ENCODE data around the gene CTAGE8. TPM values are rescaled to one million over a fixed set of nuclear protein-coding genes. Genes with fewer than 3 reads are reported as not detected.
"Not testable (repeated sequence)": the region's sequence is repeated elsewhere in the genome, so short reads cannot be mapped to it uniquely, and the experiment has no call there.

CTAGE8 gene
- total RNA-seq, 1 donor from 2014 or later, result not detected

DNA sequence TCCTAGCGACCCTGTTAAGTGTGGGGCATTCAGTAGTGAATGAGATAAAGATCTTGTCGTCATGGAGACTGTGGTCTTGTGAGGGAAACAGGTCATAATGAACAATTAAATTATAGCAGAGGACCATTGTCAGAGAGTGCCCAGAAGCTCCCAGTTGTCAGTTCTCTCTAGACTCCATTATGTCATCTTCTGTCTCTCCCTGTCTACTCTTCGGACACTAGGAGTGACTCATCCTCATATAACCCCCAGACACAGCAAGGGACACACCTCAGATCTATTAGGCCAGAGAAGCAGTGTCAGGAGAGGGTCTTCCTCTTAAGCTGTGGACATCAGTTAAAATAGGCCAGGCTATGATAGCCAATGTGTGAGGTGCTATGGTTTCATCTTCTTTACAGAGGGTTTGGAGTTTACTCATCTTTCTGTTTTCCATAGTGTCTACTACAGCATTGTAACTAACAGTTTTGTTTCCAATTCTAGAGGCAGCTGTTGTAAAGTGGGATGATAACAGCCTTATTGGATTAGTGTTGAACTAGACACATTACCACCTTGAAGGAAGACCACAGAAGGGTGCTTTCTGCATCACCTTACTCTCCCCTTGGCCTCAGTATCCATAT, 18.2 kb upstream of the CTAGE8 start:
- not testable (repeated sequence) for H3K27me3 Mint-ChIP-seq (ENCODE audit: unreplicated experiment); H3K9me3 Mint-ChIP-seq (ENCODE audit: unreplicated experiment); H3K27ac Mint-ChIP-seq (ENCODE audit: unreplicated experiment); DNase-seq (ENCODE audit: extremely low spot score, unreplicated experiment); H3K36me3 Mint-ChIP-seq (ENCODE audit: unreplicated experiment); H3K4me1 Mint-ChIP-seq (ENCODE audit: unreplicated experiment); H3K4me3 Mint-ChIP-seq (ENCODE audit: unreplicated experiment)

DNA sequence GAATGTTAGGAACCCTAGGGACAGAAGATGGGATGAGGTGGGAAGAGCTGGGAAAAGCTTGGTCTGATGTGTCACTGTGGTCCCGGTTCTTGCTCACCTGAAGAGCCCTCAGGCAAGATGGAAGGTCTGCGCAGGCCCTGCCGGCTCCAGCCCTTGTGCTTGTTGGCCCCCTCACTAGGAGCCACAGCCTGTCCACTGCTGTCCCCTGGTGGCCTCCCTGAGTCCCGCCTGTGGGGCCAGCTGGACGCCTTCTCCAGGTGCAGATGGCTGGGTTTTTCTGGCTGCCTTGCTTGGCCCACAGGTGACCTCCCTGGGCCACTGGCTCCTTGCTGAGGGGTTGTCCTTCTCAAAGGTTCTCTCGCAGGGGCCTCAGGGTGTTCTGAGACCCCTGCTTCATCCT, 14.6 kb upstream of the CTAGE8 start:
- not testable (repeated sequence) for DNase-seq (ENCODE audit: extremely low spot score, unreplicated experiment); H3K36me3 Mint-ChIP-seq (ENCODE audit: unreplicated experiment); H3K27me3 Mint-ChIP-seq (ENCODE audit: unreplicated experiment); H3K27ac Mint-ChIP-seq (ENCODE audit: unreplicated experiment); H3K9me3 Mint-ChIP-seq (ENCODE audit: unreplicated experiment); H3K4me3 Mint-ChIP-seq (ENCODE audit: unreplicated experiment); H3K4me1 Mint-ChIP-seq (ENCODE audit: unreplicated experiment)

DNA sequence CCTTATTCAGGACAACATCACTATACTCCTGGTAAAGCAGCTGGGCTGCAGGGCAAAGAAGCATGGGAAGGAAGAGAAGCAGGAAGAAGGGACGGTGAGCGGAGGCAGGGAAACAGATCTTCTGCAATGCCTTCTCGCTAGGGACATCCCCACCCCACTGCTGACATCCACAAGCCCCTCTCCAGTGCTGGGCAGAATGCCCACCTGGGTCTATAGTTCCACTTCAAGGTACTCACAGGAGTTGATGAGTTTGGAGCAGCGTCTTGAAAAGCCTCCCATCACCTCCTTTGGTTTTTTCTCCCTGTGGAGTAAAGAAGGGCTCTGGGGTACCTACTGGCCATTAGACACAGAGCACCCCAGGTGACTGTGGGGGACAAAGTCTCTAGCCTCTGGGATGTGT, 13.4 kb upstream of the CTAGE8 start:
- H3K9me3 Mint-ChIP-seq (ENCODE audit: unreplicated experiment); H3K27me3 Mint-ChIP-seq (ENCODE audit: unreplicated experiment); DNase-seq (ENCODE audit: extremely low spot score, unreplicated experiment); H3K4me3 Mint-ChIP-seq (ENCODE audit: unreplicated experiment); H3K36me3 Mint-ChIP-seq (ENCODE audit: unreplicated experiment); H3K27ac Mint-ChIP-seq (ENCODE audit: unreplicated experiment); H3K4me1 Mint-ChIP-seq (ENCODE audit: unreplicated experiment): not testable (repeated sequence)

DNA sequence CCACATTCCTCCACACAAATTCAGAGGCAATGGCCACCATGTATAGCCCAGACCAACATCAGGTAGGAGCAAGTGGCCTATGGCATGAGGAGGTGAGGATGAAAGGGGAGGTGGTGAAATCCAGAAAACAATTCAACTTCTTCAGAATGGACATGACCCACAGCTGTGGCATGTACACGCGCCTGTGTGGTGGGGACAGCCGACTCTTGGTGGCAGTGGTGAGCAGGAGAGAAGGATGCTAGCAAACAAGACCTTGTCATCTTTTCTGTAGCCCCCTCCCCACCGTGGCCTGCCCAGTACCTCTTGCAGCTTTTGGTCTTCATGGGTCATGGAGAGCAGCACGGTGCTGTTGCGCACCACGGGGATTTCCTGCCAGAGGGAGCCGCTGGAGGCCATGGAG, 12.9 kb upstream of the CTAGE8 start:
- not testable (repeated sequence) for H3K36me3 Mint-ChIP-seq (ENCODE audit: unreplicated experiment); H3K4me3 Mint-ChIP-seq (ENCODE audit: unreplicated experiment); H3K27ac Mint-ChIP-seq (ENCODE audit: unreplicated experiment); H3K4me1 Mint-ChIP-seq (ENCODE audit: unreplicated experiment); DNase-seq (ENCODE audit: extremely low spot score, unreplicated experiment); H3K9me3 Mint-ChIP-seq (ENCODE audit: unreplicated experiment); H3K27me3 Mint-ChIP-seq (ENCODE audit: unreplicated experiment)

DNA sequence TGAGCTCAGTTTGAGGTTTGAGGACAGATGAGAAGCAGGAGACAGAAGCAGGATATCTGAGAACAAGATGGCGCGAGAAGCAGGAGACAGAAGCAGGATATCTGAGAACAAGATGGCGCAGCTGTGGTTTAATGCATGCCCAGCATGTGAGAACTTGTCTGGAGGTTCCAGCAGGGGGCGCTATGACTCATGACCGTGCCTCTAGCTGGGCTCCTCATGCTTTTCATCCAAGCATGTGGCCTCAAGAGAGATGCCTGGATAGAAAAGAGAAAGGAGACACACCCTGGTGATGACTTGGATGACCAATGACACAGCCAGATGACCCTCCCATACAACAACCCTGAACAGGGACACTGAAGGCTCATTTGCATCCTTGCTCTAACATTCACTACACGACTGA, 10.9 kb upstream of the CTAGE8 start:
- not testable (repeated sequence) for H3K9me3 Mint-ChIP-seq (ENCODE audit: unreplicated experiment); H3K27me3 Mint-ChIP-seq (ENCODE audit: unreplicated experiment); DNase-seq (ENCODE audit: extremely low spot score, unreplicated experiment)

DNA sequence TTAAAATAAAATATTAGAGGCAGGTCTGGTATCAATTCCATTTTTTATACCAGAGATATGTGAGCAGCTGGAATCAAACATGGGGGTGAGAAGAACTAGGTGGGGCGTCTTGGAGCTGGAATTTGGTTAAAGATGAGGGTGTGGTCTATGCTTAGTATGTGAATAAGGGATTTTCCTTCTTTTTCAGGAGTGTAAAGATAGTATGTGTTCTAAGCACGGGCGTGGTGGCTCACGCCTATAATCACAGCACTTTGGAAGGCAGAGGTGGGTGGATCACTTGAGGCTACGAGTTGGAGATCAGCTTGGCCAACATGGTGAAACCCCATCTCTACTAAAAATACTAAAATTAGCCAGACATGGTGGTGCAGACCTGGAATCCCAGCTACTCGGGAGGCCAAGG, 6.2 kb upstream of the CTAGE8 start:
- H3K9me3 Mint-ChIP-seq (ENCODE audit: unreplicated experiment); H3K27me3 Mint-ChIP-seq (ENCODE audit: unreplicated experiment); H3K36me3 Mint-ChIP-seq (ENCODE audit: unreplicated experiment); H3K4me3 Mint-ChIP-seq (ENCODE audit: unreplicated experiment); DNase-seq (ENCODE audit: extremely low spot score, unreplicated experiment); H3K4me1 Mint-ChIP-seq (ENCODE audit: unreplicated experiment); H3K27ac Mint-ChIP-seq (ENCODE audit: unreplicated experiment): not testable (repeated sequence)

More for the DNA sequence above, 10.9 kb upstream of the CTAGE8 start:
- not testable (repeated sequence) for H3K27ac Mint-ChIP-seq (ENCODE audit: unreplicated experiment); H3K36me3 Mint-ChIP-seq (ENCODE audit: unreplicated experiment); H3K4me3 Mint-ChIP-seq (ENCODE audit: unreplicated experiment); H3K4me1 Mint-ChIP-seq (ENCODE audit: unreplicated experiment)

DNA sequence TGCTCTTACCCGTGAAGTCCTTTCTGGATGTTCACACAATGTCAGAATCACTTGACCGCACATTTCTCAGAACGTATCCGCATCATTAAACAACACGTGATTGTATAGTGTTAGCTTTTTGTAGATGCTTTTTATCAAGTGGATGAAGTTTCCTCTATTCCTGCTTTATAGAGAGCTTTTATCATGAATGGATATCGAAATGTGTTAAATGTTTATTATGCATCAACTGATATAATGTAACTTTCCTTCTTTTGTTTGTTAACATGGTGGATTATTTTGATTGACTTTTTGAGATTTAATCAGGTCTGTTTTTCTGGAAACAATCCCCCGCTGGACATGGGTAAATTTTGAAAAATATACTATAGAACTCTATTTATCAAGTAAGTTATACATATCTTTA, 4.4 kb downstream of the CTAGE8 start, which contains the start of gene OR2A7:
OR2A7 (minus strand) TSS at position 101 of the 400 bp plus-strand sequence. CDS start 5,164 bp downstream, outside the sequence.
- not testable (repeated sequence) for H3K36me3 Mint-ChIP-seq (ENCODE audit: unreplicated experiment); H3K27ac Mint-ChIP-seq (ENCODE audit: unreplicated experiment); H3K27me3 Mint-ChIP-seq (ENCODE audit: unreplicated experiment); H3K9me3 Mint-ChIP-seq (ENCODE audit: unreplicated experiment); DNase-seq (ENCODE audit: extremely low spot score, unreplicated experiment); H3K4me1 Mint-ChIP-seq (ENCODE audit: unreplicated experiment); H3K4me3 Mint-ChIP-seq (ENCODE audit: unreplicated experiment)

DNA sequence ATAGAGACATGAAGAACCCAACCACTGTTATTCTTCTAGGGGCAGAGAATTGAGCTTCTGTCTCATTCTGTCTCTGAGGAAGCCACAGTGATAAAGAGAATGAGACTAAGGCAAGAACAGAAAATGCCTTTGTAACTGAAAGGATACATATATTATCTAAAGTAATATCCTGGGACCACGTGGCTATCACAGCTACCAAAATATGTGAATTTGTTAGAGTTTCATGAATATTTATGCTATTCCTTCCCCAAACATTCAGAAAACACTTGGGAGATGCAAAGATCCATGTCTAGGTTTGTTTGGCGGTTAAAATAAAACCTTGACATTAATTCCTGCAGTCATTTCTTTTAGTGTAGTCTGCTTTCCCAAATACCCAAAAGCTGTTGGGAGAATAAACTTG, 7.0 kb downstream of the CTAGE8 start:
- not testable (repeated sequence) for H3K9me3 Mint-ChIP-seq (ENCODE audit: unreplicated experiment); H3K4me1 Mint-ChIP-seq (ENCODE audit: unreplicated experiment); H3K4me3 Mint-ChIP-seq (ENCODE audit: unreplicated experiment); H3K27me3 Mint-ChIP-seq (ENCODE audit: unreplicated experiment); H3K36me3 Mint-ChIP-seq (ENCODE audit: unreplicated experiment); DNase-seq (ENCODE audit: extremely low spot score, unreplicated experiment); H3K27ac Mint-ChIP-seq (ENCODE audit: unreplicated experiment)

DNA sequence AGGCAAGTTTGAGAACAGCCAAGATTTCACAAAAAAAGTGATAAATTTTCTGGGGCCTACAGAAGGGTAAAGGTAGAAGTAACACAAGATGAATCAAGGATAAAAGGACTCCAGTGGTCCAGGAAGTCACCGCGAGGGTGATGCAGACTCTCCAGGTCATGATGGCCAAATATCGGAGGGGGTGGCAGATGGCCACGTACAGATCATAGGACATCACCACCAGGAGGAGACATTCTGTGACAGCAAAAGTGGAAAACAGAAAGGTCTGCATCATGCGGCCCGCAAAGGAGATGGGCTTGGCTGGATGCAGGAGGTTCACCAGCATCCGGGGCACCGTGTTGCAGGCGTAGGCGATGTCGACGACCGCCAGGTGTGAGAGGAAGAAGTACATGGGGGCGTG, 10.0 kb downstream of the CTAGE8 start:
- DNase-seq (ENCODE audit: extremely low spot score, unreplicated experiment); H3K36me3 Mint-ChIP-seq (ENCODE audit: unreplicated experiment); H3K4me3 Mint-ChIP-seq (ENCODE audit: unreplicated experiment); H3K9me3 Mint-ChIP-seq (ENCODE audit: unreplicated experiment); H3K4me1 Mint-ChIP-seq (ENCODE audit: unreplicated experiment); H3K27me3 Mint-ChIP-seq (ENCODE audit: unreplicated experiment); H3K27ac Mint-ChIP-seq (ENCODE audit: unreplicated experiment): not testable (repeated sequence)
